Measurements from ENCODE around the gene HJURP.

GRCh38 chr2:233811087-233811486, 43.2 kb downstream of the HJURP start:
- TF ChIP-seq CTCF (conservative IDR thresholded peaks at IDR 0.05; ENCODE audit: low read depth, low read length) (no peak), EZH2 (IDR thresholded peaks at IDR 0.05; ENCODE audit: low read length, unreplicated experiment) (no peak)
